GM12872 (cell line): ENCODE results near the gene EPS8L2.

Source experiments
- CTCF ChIP-seq: IDR thresholded peaks from 3 replicates; pipeline ENCODE4 v1.5.1; 2011; ENCODE audit warnings: low read depth, mild to moderate bottlenecking, low read length, moderate library complexity; ENCODE audit not compliant: insufficient read depth

EPS8L2 gene

GRCh38 chr11:695538-696248 is 10.3 kb upstream of the EPS8L2 start, which contains the start of gene TMEM80:
TSS of gene TMEM80 (plus strand) at chr11:695816. CDS start at chr11:695828, 12 bp downstream.
- no peak for TF ChIP-seq CTCF

- no peak for TF ChIP-seq CTCF
Measured at GRCh38 chr11:696955-697491, 9.0 kb upstream of the EPS8L2 start.

GRCh38 chr11:697811-698311 is 8.2 kb upstream of the EPS8L2 start:
- no peak for TF ChIP-seq CTCF

GRCh38 chr11:698493-699115 is 7.4 kb upstream of the EPS8L2 start:
- no peak for TF ChIP-seq CTCF

- TF ChIP-seq CTCF: no peak
Measured at GRCh38 chr11:699116-699508, 6.9 kb upstream of the EPS8L2 start.

GRCh38 chr11:699753-700152 is 6.3 kb upstream of the EPS8L2 start:
- no peak for TF ChIP-seq CTCF

- no peak for TF ChIP-seq CTCF
Measured at GRCh38 chr11:701741-702461, 4.1 kb upstream of the EPS8L2 start.
